GM18526 (cell line): ENCODE results near the gene OR9I1.

Experiments used
- POLR2A ChIP-seq: IDR thresholded peaks from 3 replicates; pipeline ENCODE4 v1.6.1; 2011; ENCODE audit not compliant: insufficient read length; ENCODE audit errors: extremely low read depth

Gene OR9I1, protein sequence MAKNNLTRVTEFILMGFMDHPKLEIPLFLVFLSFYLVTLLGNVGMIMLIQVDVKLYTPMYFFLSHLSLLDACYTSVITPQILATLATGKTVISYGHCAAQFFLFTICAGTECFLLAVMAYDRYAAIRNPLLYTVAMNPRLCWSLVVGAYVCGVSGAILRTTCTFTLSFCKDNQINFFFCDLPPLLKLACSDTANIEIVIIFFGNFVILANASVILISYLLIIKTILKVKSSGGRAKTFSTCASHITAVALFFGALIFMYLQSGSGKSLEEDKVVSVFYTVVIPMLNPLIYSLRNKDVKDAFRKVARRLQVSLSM

DNA sequence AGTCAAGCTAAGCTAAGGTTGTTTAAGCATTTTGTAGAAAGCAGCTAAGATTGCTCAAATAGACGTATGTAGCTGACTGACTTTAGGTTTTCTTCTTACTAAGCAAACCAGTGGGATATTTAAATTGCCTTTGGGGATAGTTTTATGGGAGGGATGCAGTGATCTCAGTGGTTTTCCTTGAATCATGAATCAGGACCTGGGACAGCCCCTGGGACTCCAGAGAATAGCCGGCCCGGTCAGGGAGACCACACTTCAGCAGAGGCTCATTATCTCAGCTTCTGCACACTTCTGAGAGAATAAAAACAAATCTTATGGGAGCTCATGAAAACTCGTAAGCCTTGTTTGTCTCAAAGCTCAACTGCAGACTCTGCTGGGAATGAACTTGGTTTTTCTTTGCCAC is at the start of gene OR9I1:
OR9I1 (minus strand) TSS at position 62 of the 400 bp plus-strand sequence. CDS start 6,086 bp downstream, outside the sequence.
- no peak for TF ChIP-seq POLR2A

DNA sequence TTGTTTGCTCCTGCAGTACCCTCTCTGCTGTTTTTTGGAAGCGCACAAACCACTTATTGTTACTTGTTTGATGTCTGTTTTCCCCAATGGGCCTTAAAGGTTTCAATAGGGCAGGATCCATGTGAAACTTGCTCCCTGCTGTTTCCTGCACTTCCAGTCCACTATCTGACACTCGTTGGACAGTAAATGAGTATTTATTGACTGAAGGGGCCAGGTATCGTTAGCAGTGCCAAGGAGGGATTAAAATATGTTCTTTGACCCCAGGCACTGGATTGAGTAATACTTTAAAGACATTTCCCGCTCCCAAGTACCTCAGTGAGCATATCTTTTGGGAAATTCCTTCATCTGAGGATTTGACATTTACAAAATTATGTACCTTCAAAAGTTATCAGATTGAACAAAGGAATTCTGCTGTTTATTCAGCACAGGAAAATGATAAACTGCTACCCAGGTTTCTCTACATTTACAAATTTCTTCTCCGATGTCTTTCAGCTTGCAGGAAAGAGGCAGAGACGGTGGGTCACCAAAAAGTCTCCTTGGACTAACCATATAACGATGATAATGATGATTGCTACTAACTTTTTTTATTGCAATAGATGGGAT is 40.3 kb upstream of the OR9I1 start:
- TF ChIP-seq POLR2A, result no peak

DNA sequence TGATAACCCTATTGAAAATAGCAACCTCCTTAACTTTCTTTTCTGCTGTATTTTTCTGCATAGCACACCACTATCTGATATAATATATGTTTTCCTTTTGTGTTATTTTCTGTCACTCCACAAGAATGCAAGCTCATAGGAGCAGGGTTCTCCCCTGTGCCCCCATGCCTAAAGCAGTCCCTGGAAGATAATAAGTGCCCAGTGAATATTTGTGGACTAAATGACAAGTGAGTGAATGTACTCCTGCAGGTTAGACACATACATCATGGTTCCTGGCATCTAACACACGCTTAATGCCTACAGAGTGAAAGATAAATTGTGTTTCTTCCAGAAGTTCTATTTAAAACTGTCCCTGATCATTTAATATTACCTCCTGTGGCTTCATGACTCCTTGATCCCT is 39.7 kb upstream of the OR9I1 start:
- TF ChIP-seq POLR2A, result no peak

DNA sequence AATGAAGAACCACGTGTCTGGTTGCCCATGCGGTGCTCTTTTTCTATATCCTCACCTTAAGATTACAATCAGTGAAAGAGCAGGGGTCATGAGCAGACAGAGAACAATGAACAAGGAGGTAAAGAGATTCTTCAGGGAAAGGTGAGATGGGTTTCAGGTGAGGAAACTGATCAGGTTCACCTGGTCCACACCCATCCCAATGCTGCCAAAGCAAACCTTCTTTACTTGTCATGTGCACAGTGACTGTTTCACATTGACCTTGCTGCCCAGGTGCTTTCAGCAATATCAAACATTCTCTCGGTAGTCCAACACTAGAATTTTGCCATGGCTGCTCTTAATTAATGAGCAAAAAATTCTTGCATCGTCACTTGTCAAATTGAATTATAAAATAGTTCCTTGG is 39.1 kb upstream of the OR9I1 start:
- TF ChIP-seq POLR2A, result no peak

DNA sequence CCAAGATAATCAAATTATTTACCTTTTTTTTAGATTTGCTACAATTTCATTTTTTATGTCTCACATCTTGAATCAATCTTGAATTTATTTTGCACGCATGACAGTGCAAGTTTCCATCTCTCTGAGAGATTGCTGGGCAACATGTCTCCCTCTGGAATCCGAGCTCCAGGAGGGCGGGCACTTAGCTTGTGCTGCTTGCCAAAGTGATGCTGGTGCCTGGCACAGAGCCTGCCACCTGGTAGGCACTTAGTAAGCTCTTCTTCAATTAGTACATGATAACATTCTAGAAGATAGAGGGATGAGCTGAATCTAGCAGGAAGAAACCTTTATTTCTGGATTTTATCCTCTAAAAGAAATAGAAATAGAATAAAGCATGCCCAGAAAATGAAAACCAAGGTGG is 27.5 kb upstream of the OR9I1 start:
- TF ChIP-seq POLR2A, result no peak

DNA sequence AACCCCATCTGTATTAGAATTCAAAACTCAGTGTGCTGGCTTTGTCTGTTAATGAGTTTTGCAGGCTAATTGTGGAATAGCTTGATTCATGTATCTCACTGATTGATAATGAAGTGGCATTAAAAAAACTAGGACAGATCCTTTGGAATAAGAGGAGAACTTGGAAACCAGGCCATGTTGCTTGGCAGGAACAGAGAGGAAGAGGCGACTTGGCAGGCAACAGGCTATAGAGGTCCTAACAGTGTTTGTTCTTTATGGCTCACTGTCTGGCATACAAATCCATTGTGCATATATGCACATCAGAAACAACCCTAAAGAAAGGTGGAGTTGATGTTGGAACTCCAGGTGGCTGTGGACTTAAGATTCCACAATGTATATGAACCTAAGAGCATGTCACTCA is 17.4 kb upstream of the OR9I1 start:
- TF ChIP-seq POLR2A, result no peak

DNA sequence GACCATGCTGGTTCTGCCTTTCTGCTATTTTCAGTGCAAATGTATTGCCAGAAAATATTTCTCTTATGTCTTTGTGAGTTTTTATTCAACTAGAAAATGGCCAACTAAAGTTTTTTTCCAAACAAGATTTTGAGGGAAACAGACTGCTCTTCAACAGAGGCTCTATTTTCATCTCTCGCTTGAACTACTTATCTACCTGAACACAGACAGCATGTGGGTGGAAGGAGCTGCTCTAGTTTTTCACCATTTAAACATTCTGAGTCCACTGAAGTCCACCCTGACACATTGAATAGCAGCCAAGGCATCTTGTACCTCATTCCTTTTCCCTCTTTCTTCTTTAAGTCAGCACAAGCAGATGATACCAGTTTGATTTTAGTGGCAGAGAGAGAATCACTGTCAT is 9.8 kb upstream of the OR9I1 start:
- no peak for TF ChIP-seq POLR2A

DNA sequence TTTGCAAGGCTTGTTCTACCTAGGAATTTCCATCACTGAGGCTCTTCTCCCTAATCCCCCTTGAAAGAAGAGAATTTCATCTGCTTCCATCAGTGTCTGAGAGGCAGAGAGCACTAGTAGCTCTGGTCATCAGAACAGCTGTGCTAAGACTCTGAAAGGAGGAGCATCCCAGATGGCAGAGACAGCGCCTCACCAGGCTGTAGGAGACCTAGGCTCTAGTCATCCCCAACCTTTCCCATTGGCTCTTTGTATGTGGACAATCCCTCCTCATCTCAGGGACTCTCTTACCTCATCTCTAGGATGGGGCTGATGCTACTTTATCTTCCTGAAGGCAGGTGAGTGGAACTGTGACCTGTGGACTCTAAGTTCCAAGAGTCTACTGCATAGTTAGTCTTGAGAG is 8.8 kb upstream of the OR9I1 start:
- no peak for TF ChIP-seq POLR2A

DNA sequence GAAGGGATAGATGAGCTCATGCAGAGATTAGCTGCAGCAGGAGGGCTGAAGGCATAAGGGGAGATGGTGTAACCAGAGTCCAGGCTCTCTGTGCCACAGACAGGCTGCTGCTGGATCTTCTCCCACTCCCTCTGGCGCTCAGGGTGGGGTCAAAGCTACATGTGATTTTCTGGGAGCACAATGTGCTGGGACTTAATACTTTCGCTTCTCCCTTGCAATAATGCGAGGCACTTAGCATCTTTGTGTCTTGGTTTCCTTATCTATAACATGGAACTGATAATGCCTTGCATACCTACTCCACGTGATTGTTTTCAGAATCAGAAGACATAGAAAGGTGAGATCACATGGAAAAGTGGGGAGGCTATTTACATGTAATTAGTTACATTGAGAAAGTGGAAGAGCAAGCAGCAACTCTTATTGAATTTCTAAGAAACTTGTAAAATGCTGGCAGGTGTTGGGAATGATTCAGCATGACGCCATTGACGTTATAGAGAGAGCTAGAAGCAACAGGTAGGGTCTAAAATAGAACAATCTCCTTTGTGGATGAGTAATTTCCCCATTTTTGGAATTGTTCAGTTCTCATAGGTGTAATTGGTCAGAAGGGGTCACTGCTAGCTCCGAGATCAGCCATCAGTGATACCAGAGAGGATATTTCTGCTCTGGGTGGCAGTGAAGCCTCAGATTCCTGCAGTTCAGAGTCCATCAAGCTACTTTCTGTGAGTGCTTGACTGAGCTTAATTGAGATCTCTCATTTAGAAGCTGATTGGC is 8.2 kb upstream of the OR9I1 start:
- TF ChIP-seq POLR2A, result no peak

DNA sequence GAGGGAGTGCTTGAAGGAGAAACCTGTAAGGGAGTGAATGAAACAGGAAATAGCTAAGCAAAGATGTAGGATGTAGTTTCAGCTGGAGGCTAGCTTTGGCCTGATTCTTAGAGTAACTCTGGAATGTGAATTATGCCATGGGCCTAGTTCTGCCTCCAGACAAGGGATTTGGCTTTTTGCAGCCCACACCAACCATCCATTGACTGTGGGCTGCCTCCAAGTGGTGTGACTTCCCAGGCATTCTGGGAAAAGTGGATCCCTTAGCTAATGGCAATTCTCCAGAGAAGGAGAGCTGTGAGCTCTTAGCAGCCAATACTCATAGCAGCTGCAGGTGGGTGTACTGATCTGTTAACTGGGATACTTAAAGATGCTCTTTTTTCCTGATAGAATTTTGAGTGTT is 2.0 kb upstream of the OR9I1 start:
- no peak for TF ChIP-seq POLR2A

DNA sequence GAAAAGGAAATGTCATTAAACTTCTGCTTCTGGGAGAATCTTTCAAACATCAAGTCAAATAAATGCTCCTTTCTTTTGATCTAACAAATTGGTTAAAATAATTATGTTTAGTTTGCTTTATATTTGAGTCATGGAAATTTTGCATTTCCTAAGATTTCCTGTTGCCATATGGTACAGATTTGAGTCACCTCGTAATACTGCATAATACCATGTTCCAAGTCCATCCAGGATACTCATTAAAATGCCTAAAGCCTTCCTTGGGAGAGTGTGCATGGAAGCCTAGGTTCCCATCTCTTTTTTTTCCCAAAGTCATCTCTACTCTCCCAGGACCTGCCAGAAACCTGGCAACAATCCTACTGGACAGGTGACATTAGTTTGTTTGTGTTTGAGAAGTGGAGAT is 4.2 kb downstream of the OR9I1 start:
- TF ChIP-seq POLR2A, result no peak

DNA sequence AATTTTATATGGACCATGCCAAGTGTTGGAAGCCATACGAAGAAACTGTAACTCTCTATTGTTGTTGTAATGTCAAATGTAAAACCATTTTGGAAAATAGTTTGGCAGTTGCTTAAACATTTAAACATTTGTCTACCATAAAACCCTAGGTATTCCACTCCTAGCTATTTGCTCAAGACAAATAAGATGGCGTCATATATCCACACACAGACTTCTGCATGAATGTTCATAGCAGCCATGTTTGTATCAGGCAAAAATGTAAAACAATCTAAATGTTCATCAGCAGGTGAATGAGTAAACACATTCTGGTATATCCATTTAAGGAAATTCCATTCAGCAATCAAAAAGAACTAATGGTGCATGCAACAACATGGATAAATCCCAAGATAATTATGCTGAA is 27.9 kb downstream of the OR9I1 start:
- TF ChIP-seq POLR2A, result no peak

DNA sequence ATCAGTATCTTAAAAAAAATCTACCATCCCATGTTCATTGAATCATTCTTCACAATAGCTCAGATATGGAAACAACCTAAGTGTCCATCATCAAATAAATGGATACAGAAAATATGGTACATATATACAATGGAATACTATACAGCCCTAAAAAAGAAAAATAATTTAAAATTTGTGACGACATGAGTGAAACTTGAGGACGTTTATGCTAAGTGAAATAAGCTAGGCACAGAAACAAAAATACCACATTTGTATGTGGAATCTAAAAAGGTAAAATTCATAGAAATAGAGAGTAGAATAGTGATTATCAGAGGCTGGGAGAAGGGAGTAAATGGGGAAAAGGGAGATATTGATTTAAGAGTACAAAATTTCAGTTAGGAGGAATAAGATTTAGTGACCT is 38.8 kb downstream of the OR9I1 start:
- no peak for TF ChIP-seq POLR2A

DNA sequence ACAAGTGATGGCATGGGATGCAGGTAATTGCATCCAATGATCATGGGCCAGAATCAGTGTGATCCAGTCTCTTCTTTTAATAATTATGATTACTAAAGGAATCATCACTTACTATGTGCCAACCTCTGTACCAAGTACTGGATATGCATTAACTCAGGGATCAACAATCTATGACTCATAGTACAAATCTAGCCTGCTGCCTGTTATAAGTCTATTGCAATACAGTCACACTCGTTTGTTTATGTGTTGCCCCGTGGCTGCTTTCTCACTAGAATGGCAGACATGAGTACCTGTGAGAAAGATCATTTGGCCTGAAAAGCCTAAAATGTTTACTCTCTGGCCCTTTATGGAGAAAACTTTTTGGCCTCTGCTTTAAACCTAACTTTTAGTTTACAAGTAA is 49.5 kb downstream of the OR9I1 start:
- TF ChIP-seq POLR2A, result no peak

DNA sequence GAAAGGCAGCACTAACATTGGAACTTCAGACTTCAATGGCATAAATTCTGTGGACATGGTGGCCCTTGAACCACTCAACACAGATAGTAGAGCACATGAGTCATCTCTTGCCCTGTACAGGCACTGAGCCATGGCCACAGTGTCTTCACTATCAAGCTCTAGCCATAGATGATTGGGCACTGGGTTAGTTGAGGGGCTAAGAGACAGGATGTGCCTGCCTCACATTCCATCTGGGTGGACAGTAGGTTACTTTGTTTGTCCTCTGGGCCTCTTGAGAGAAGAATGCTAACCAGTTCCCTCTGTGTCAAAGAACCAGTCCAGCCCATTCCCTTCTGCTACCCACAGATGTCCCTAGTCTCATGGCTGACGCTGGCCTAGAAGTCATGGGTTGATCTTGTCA is 54.7 kb downstream of the OR9I1 start:
- TF ChIP-seq POLR2A, result no peak

DNA sequence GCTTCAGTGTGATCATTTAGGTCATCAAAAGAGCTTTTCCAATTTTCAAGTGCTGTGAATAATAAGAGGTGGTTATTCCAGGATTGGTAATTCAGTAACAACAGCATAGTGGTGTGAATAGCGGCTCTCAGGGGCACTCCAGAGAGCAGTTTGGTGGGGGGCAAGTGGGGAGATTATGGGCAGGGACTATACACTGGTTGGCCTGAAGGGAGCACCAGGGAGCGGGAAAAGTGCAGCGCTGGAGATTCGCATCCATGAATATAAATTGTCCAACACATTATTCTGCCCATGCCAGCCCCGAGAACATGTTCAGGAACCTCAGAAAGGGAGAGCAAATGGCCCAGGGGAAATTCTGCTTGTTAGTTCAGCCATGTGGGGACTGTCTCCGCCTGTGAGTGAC is 56.7 kb downstream of the OR9I1 start:
- TF ChIP-seq POLR2A, result no peak
